Calu3 (cell line): ENCODE results near the gene DPP6. TPM values are rescaled to one million over a fixed set of nuclear protein-coding genes. Genes with fewer than 3 reads are reported as not detected.

Experiments used
- BruUV-seq: library from RNA; stranded (reverse); fragments of 400-500 nt; replicated peaks from 2 replicates; lab custom pipeline; 2021; lab: Mats Ljungman, UMichigan
- CTCF ChIA-PET: fragments of 300-600 bp; sonication (Branson Sonifier 250); formaldehyde crosslinking; loops from one replicate; lab custom pipeline; 2022; ENCODE audit warnings: antibody characterized with exemption; lab: Charles Lee
- DNase-seq: peaks from one replicate; pipeline ENCODE4 v3.0.0; 2022
- H3K27ac Mint-ChIP-seq: one replicate; pipeline ENCODE4 v1.8.0; 2022; ENCODE audit warnings: mixed read lengths; ENCODE audit not compliant: unreplicated experiment
- H3K27me3 Mint-ChIP-seq: one replicate; pipeline ENCODE4 v1.8.0; 2022; ENCODE audit warnings: mixed read lengths; ENCODE audit not compliant: unreplicated experiment
- H3K36me3 Mint-ChIP-seq: one replicate; pipeline ENCODE4 v1.8.0; 2022; ENCODE audit warnings: mild to moderate bottlenecking, moderate library complexity, mixed read lengths; ENCODE audit not compliant: insufficient read depth, unreplicated experiment
- H3K4me1 Mint-ChIP-seq: one replicate; pipeline ENCODE4 v1.8.0; 2022; ENCODE audit warnings: mild to moderate bottlenecking, low read depth, mixed read lengths; ENCODE audit not compliant: unreplicated experiment
- H3K4me3 Mint-ChIP-seq: one replicate; pipeline ENCODE4 v1.8.0; 2022; ENCODE audit warnings: mild to moderate bottlenecking, low read depth, moderate library complexity, mixed read lengths; ENCODE audit not compliant: unreplicated experiment
- H3K9me3 Mint-ChIP-seq: one replicate; pipeline ENCODE4 v1.8.0; 2022; ENCODE audit warnings: low read depth, mixed read lengths; ENCODE audit not compliant: unreplicated experiment
- intact Hi-C: fragments of 100-400 bp; cut with micrococcal nuclease; formaldehyde crosslinking; loops from one replicate; pipeline ENCODE4 v1.10.0; 2022; ENCODE audit not compliant: unreplicated experiment
- total RNA-seq: library from RNA; stranded (reverse); gene quantifications from 2 replicates; pipeline ENCODE4 v1.2.3, GENCODE V29; 2022
- TF ChIP-seq, protein P1 (sequence below): fragments of 200-600 bp; IDR thresholded peaks from one replicate; pipeline ENCODE4 v1.8.0; 2022; ENCODE audit warnings: antibody characterized with exemption; ENCODE audit not compliant: unreplicated experiment

Gene DPP6
- total RNA-seq, 1 experiment from 2014 or later, result not detected

DNA sequence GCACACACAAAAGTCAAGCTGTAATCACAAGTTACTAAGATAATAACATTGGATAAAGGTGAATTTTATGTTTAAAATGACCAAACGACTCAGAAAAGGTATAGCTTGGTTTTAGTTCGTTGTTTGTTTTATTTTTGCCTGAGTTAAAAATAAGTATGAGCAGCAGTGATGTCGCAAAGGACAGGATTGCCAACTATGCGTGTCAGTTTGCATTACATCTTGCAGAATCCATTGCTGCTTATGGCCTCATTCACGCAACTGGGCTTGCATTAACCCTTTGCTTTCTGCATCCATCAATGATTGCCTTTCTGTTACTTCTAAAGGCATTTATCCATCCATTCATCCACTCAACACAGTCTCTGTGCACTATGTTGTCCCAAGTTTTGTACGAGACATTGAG is 389.6 kb downstream of the DPP6 start:
- Mint-ChIP-seq H3K27me3 (no peaks in the 10 kb centered on the region), H3K4me3 (no peak overlapping the region), H3K4me1 (no peaks in the 10 kb centered on the region), H3K27ac (no peak overlapping the region), H3K9me3 (peaks cover 18% of the 10 kb centered on the region), H3K36me3 (no peaks in the 10 kb centered on the region)
- TF ChIP-seq, protein P1, sequence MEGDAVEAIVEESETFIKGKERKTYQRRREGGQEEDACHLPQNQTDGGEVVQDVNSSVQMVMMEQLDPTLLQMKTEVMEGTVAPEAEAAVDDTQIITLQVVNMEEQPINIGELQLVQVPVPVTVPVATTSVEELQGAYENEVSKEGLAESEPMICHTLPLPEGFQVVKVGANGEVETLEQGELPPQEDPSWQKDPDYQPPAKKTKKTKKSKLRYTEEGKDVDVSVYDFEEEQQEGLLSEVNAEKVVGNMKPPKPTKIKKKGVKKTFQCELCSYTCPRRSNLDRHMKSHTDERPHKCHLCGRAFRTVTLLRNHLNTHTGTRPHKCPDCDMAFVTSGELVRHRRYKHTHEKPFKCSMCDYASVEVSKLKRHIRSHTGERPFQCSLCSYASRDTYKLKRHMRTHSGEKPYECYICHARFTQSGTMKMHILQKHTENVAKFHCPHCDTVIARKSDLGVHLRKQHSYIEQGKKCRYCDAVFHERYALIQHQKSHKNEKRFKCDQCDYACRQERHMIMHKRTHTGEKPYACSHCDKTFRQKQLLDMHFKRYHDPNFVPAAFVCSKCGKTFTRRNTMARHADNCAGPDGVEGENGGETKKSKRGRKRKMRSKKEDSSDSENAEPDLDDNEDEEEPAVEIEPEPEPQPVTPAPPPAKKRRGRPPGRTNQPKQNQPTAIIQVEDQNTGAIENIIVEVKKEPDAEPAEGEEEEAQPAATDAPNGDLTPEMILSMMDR, result no peak
- CTCF ChIA-PET, result no interaction called here
- intact Hi-C loops, result no loop called here
- DNase-seq, result no peak
- BruUV-seq, result no TSS peak

DNA sequence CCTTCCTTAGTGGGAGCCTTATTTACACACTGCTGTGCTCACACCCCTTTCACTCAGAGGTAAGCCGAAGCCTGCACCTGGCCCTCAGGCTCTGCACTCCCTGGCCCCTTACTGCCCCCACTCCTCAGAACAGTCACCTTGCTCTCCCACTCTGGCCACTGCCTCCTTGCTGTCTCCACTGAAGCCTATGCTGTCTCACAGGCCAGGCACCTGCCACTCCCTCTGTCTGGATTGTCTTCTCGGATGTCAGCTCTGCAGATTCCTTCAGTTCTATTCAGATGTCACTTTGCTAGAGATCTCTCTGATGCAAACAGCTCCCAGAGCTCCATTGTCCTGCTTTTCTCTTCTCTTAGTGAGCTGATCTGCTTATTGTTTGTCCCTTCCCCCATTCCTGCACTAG is 390.7 kb downstream of the DPP6 start:
- Mint-ChIP-seq H3K9me3 (peaks cover 19% of the 10 kb centered on the region), H3K4me1 (no peaks in the 10 kb centered on the region), H3K27me3 (no peaks in the 10 kb centered on the region), H3K4me3 (no peak overlapping the region), H3K27ac (no peak overlapping the region), H3K36me3 (no peaks in the 10 kb centered on the region)
- TF ChIP-seq, protein P1, result no peak
- intact Hi-C loops, result no loop called here
- no TSS peak for BruUV-seq
- CTCF ChIA-PET, result no interaction called here
- no peak for DNase-seq

DNA sequence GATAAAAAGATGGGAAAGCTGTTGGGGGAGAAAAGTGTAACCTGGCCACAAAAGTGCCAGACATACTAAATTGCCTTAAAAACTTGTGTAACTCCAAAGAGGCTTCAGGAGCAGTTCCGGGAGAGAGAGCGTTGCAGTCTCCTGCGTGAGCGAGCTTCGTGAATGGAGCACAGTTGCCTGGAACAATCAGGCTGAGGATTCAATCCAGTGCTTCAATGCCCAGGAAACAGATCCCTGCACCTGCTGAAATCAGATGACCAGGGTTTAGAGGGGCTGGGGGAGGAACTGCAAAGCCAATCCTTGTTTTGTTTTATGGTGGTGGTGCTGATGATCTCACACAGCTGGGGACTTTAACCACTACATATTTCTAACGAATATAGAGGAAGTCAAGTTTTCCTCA is 398.3 kb downstream of the DPP6 start:
- Mint-ChIP-seq H3K27ac (no peak overlapping the region), H3K36me3 (no peaks in the 10 kb centered on the region), H3K27me3 (no peaks in the 10 kb centered on the region), H3K4me1 (no peaks in the 10 kb centered on the region), H3K9me3 (peaks cover 9% of the 10 kb centered on the region), H3K4me3 (no peak overlapping the region)
- no peak for DNase-seq
- BruUV-seq, result no TSS peak
- TF ChIP-seq, protein P1, result no peak
- intact Hi-C loops, result no loop called here
- CTCF ChIA-PET, result no interaction called here

DNA sequence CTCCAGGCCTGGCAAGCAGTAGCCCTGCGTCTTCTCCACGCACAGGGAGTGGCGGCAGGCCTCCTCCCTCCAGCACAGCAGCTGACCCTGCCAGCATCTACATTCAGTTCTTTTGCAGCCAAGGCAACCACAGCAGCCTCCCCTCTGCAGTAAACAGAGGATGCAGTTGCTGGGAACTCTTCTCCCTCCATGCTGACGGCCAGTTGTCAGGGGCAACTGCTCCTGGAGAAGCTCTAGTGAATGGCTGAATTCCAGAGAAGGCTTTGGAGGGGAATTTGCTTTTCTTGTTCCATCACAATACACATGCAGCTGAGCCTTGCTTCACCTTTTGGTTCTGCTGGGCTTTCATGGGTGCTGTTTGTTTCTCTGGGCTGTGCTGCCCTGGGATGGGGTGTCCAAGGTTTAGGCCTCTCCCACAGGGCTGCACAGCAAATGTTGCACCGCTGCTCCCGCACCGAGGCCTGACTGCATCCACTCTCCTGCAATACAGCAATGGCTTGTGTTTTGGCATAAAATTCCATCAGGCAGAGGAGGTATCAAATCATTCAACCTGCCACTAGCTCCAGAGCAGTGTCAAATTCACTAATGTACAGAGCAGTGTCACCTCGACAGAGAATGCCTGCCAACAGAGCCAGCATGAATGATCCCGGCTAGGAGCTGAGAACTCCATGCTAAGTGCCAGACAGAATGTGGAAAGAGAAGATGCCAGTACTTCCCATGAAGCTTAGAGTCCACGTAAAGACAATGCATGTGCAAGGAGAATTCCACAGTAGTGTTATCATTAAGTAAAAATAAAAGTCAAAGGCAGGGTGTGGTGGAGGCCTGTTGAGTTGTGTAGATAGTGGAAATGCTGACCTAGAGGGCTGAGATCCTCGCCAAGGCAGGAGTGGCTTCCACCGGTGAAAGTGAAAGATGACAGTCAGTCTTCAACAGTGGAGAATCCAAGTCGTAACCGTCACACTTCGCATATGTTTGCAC is 399.6 kb downstream of the DPP6 start:
- no peaks in the 10 kb centered on the region for H3K27me3 Mint-ChIP-seq
- CTCF ChIA-PET, result interaction anchor here (0.7 kb wide), 1 partner anchor 48 kb away, joined by 3 read pairs; no protein-coding TSS in a partner anchor
- no peak overlapping the region for H3K4me3 Mint-ChIP-seq
- H3K4me1 Mint-ChIP-seq, result no peaks in the 10 kb centered on the region
- no peaks in the 10 kb centered on the region for H3K36me3 Mint-ChIP-seq
- no TSS peak for BruUV-seq
- intact Hi-C loops, result no loop called here
- DNase-seq, result no peak
- no peak overlapping the region for H3K27ac Mint-ChIP-seq
- TF ChIP-seq, protein P1, result no peak
- H3K9me3 Mint-ChIP-seq, result peaks cover 8% of the 10 kb centered on the region
